Right atrium auricular region (tissue), 2 donors: Measurements from ENCODE around the gene ZNF507. TPM values are rescaled to one million over a fixed set of nuclear protein-coding genes. Genes with fewer than 3 reads are reported as not detected.

ENCODE experiments used
- DNase-seq: peaks from one replicate; pipeline ENCODE4 v3.0.0-alpha.2; 2019; ENCODE audit warnings: low spot score
- H3K27ac ChIP-seq, 2 donors: fragments of 200-600 bp; sonication (generic); 1 replicate in 1 of 2; 2 replicates in 1 of 2; pipeline ENCODE4 v1.5.1; 2016 to 2019
- H3K27me3 ChIP-seq, 2 donors: fragments of 200-600 bp; sonication (generic); one replicate each; pipeline versions ENCODE4 v1.5.1 to v1.6.0; 2017 to 2019
- H3K36me3 ChIP-seq: fragments of 200-600 bp; sonication (generic); one replicate; pipeline ENCODE4 v1.5.1; 2016
- H3K4me1 ChIP-seq, 2 donors: fragments of 200-600 bp; sonication (generic); one replicate each; pipeline versions ENCODE4 v1.5.1 to v1.6.0; 2017 to 2019
- H3K4me3 ChIP-seq, 2 donors: fragments of 200-600 bp; sonication (generic); 1 replicate in 1 of 2; 2 replicates in 1 of 2; pipeline ENCODE4 v1.5.1; 2017 to 2019; ENCODE audit warnings: mild to moderate bottlenecking in 1 of 2, moderate library complexity in 1 of 2
- H3K9me3 ChIP-seq, 2 donors: fragments of 200-600 bp; sonication (generic); one replicate each; pipeline ENCODE4 v1.5.1; 2019
- CTCF ChIP-seq, 2 donors: fragments of 200-600 bp; sonication (generic); IDR thresholded peaks; one replicate each; pipeline ENCODE4 v1.5.1; 2019; ENCODE audit warnings: antibody characterized with exemption in 2 of 2
- total RNA-seq, 2 donors: library from RNA; depleted of rRNA; stranded (reverse); fragments of >200 nt; gene quantifications; one replicate each; pipeline ENCODE4 v1.1.0, GENCODE V29; 2016

ZNF507 gene
- total RNA-seq, 2 donors from 2014 or later, result 9.0 to 12.7 TPM

- Histone ChIP-seq H3K36me3 (peaks cover 29% of the 10 kb centered on the region), H3K27me3 (no peaks in the 10 kb centered on the region), H3K9me3 (no peaks in the 10 kb centered on the region), H3K4me1 (peaks cover 0 to 34% of the 10 kb centered on the region in 2 donors), H3K27ac (peak overlapping the region in 1 of 2 donors; percentile 71), H3K4me3 (no peak overlapping the region)
- no peak for TF ChIP-seq CTCF (IDR thresholded peaks at IDR 0.05)
- no peak for DNase-seq
Observed at GRCh38 chr19:32349724-32350470, 4.5 kb downstream of the ZNF507 start.

- Histone ChIP-seq H3K4me3 (no peak overlapping the region), H3K27ac (peak overlapping the region in 1 of 2 donors; percentile 71), H3K4me1 (peaks cover 0 to 34% of the 10 kb centered on the region in 2 donors), H3K27me3 (no peaks in the 10 kb centered on the region), H3K36me3 (peaks cover 33% of the 10 kb centered on the region), H3K9me3 (no peaks in the 10 kb centered on the region)
- no peak for TF ChIP-seq CTCF (IDR thresholded peaks at IDR 0.05)
- no peak for DNase-seq
Observed at GRCh38 chr19:32350471-32350865, 5.1 kb downstream of the ZNF507 start.

- no peak for TF ChIP-seq CTCF (IDR thresholded peaks at IDR 0.05)
- no peaks in the 10 kb centered on the region for H3K27me3 ChIP-seq
- no peak for DNase-seq
- H3K4me3 ChIP-seq, result no peak overlapping the region
- H3K4me1 ChIP-seq, result peaks cover 0 to 33% of the 10 kb centered on the region in 2 donors
- H3K9me3 ChIP-seq, result no peaks in the 10 kb centered on the region
- peaks cover 38% of the 10 kb centered on the region for H3K36me3 ChIP-seq
- H3K27ac ChIP-seq, result peak overlapping the region in 1 of 2 donors; percentile 71
Observed at GRCh38 chr19:32350987-32351348, 5.6 kb downstream of the ZNF507 start.

GRCh38 chr19:32352241-32352630, 6.8 kb downstream of the ZNF507 start:
- Histone ChIP-seq H3K36me3 (peaks cover 51% of the 10 kb centered on the region), H3K27ac (peak overlapping the region in 1 of 2 donors; percentile 71), H3K4me1 (peaks cover 0 to 21% of the 10 kb centered on the region in 2 donors), H3K4me3 (no peak overlapping the region), H3K9me3 (no peaks in the 10 kb centered on the region), H3K27me3 (no peaks in the 10 kb centered on the region)
- DNase-seq, result no peak
- TF ChIP-seq CTCF (IDR thresholded peaks at IDR 0.05), result no peak

- DNase-seq, result no peak
- Histone ChIP-seq H3K27ac (no peak overlapping the region), H3K4me1 (peaks cover 0 to 17% of the 10 kb centered on the region in 2 donors), H3K36me3 (peaks cover 66% of the 10 kb centered on the region), H3K27me3 (no peaks in the 10 kb centered on the region), H3K9me3 (no peaks in the 10 kb centered on the region), H3K4me3 (no peak overlapping the region)
- TF ChIP-seq CTCF (IDR thresholded peaks at IDR 0.05), result no peak
Observed at GRCh38 chr19:32354345-32354744, 8.9 kb downstream of the ZNF507 start.

- Histone ChIP-seq H3K4me1 (peaks cover 0 to 17% of the 10 kb centered on the region in 2 donors), H3K27me3 (no peaks in the 10 kb centered on the region), H3K4me3 (no peak overlapping the region), H3K27ac (no peak overlapping the region), H3K36me3 (peaks cover 76% of the 10 kb centered on the region), H3K9me3 (no peaks in the 10 kb centered on the region)
- DNase-seq, result no peak
- TF ChIP-seq CTCF (IDR thresholded peaks at IDR 0.05), result no peak
Observed at GRCh38 chr19:32355309-32355708, 9.9 kb downstream of the ZNF507 start.
